ENCODE results near the gene RNF166. TPM values are rescaled to one million over a fixed set of nuclear protein-coding genes. Genes with fewer than 3 reads are reported as not detected.

Gene RNF166
- total RNA-seq, 1 donor from 2014 or later, result 50.6 TPM

DNA sequence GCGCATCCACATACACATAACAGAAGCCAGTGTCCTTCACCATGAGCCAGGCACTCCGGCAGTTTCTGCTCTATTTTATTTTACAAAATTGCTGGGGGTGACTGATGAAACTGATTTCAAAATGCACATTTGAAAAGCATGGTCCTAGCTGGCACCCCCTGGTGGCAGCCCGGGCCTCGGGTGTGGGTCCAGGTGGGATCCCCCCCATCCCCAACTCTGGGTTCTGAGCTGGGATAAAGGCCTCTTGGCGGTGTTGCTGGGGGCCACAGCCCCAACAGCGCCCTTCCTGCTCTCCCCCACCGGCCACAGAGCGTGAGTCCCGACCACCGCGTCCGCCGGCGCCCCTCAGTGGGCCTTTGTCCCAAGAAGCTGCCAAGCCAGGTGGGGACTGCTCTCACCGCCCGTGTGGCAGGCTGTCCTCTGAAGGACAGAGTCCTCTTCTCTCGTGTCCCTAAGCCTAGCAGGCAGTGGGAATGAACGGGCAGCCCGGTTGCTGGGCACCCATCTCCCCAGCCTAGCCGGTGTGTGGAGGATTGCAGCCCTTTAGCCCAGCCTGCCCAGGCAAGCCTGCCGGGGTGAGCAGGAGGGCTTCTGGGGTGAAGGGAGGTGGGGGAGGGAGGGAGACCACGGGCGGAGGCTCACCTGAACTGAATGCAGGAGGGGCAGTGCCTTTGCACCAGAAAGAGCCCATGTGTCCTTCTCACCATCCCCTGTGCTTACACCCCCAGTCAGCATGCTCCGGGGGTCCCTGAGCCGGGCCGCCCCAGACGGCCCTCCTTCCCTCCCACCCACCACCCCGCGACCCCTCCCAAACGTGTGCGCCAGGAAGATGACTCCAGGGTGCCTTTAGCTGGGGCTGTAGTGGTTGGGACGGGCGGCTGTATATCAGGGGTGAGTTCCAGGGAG is 20.8 kb downstream of the RNF166 start:
- ATAC-seq, result peak; percentile 1
- intact Hi-C loops (cut with DNase I), result no loop called here
- H3K4me3 ChIP-seq, result peak overlapping the region; percentile 60
- H3K36me3 ChIP-seq, result no peaks in the 10 kb centered on the region
- H3K27me3 ChIP-seq, result peaks cover 10% of the 10 kb centered on the region
- peak overlapping the region; percentile 11 for H3K27ac ChIP-seq
- H3K4me1 ChIP-seq, result peaks cover 30% of the 10 kb centered on the region
- H3K9me3 ChIP-seq, result no peaks in the 10 kb centered on the region
- DNase-seq, result peak; percentile 75
- TF ChIP-seq, protein P1, sequence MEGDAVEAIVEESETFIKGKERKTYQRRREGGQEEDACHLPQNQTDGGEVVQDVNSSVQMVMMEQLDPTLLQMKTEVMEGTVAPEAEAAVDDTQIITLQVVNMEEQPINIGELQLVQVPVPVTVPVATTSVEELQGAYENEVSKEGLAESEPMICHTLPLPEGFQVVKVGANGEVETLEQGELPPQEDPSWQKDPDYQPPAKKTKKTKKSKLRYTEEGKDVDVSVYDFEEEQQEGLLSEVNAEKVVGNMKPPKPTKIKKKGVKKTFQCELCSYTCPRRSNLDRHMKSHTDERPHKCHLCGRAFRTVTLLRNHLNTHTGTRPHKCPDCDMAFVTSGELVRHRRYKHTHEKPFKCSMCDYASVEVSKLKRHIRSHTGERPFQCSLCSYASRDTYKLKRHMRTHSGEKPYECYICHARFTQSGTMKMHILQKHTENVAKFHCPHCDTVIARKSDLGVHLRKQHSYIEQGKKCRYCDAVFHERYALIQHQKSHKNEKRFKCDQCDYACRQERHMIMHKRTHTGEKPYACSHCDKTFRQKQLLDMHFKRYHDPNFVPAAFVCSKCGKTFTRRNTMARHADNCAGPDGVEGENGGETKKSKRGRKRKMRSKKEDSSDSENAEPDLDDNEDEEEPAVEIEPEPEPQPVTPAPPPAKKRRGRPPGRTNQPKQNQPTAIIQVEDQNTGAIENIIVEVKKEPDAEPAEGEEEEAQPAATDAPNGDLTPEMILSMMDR (IDR thresholded peaks at IDR 0.05), result peak; percentile 57

DNA sequence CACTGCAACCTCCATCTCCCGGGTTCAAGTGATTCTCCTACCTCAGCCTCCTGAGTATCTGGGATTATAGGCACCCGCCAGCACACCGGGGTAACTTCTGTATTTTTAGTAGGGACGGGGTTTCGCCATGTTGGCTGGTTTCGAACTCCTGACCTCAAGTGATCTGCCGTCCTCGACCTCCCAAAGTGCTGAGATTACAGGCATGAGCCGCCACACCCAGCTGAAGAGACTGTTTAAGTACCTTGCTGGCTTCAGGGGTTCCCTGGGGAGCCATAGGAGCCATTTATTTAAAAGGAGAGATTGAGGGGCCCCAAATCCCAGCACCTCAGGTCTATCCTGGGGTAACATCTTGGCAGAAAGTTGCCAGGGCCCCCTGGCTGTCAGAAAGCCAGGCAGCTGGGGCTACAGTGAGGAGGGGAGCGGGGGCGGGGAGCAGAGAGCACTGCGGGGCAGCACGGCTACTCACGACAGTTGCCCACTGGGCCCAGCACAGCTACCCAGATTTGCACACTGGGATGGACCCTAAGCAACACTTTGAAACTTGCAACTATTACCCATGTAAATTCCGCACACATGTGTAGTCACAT is 21.5 kb downstream of the RNF166 start:
- H3K4me3 ChIP-seq, result peak overlapping the region; percentile 60
- ATAC-seq (no peak), DNase-seq (no peak)
- H3K36me3 ChIP-seq, result no peaks in the 10 kb centered on the region
- no peaks in the 10 kb centered on the region for H3K9me3 ChIP-seq
- TF ChIP-seq, protein P1 (IDR thresholded peaks at IDR 0.05), result no peak
- intact Hi-C loops (cut with DNase I), result no loop called here
- H3K27ac ChIP-seq, result no peak overlapping the region
- peaks cover 30% of the 10 kb centered on the region for H3K4me1 ChIP-seq
- H3K27me3 ChIP-seq, result peaks cover 10% of the 10 kb centered on the region

DNA sequence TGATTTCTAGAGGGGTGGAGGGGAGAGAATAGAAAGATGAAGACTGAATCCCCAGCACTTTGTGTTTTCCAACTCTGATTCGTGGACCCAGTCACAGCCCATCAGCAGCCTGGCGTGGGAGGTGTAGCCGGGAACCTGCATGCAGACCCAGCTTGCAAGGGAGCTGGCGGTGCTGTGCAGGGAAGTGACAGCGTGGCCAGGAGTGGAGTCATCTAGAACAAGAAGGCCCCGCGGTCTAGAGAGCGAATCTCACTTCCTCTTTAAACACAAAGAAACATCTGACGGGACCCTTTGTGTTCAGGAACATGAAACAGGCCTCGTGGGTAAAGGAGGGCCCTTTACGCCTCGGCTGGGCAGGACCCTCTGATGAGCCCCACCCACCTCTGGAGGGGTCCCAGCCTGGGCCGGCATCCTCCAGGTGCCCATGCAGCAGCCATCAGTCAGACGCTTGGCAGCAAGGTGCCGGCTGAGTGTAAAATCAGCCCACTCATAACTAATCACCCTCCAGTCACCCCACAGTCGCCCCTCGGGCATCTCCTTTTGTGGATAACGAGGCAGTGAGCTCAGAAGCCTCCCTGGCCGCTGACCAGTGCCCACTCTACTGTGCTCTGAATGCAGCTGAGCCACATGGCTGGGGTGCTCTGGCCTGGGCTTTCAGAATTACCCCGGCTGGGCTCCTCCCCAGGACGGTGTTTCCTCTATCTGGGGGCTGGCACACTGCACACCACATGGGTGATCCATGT is 24.3 kb downstream of the RNF166 start:
- H3K9me3 ChIP-seq, result no peaks in the 10 kb centered on the region
- peaks cover 5% of the 10 kb centered on the region for H3K27me3 ChIP-seq
- ATAC-seq (peak; percentile 46), DNase-seq (peak; percentile 81)
- peak overlapping the region; percentile 77 for H3K27ac ChIP-seq
- H3K4me3 ChIP-seq, result no peak overlapping the region
- H3K36me3 ChIP-seq, result no peaks in the 10 kb centered on the region
- peaks cover 24% of the 10 kb centered on the region for H3K4me1 ChIP-seq
- intact Hi-C loops (cut with DNase I), result no loop called here
- TF ChIP-seq, protein P1 (IDR thresholded peaks at IDR 0.05), result no peak

DNA sequence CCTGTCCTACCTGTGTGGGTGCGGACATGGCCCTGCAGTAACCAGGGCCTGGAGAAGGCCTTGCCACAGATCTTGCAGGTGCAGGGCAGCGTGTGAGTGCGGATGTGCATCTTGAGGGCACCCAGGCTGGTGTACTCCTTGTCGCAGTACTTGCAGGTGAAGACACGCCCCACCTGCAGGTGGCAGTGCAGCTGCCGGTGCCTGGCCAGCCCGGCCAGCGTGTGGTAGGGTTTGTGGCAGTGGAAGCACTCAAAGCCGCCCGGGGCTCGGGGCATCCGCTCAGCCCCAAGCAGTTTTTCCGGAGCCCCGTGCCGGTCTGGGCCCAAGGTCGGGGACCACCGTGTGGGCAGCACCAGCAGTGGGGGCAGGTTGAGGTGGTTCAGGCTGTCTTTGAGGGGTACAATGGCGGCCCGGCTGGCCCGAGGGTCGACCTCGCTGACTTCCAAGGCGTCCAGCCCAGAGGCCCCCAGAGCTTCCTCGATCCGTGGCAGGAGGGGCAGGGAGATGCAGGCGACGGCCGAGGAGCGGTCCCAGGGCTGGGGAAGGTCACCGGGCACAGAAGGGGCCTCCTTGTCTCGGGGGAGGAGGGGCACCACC is 25.0 kb downstream of the RNF166 start:
- DNase-seq, result no peak
- peak overlapping the region; percentile 60 for H3K27ac ChIP-seq
- no peaks in the 10 kb centered on the region for H3K9me3 ChIP-seq
- ATAC-seq, result peak; percentile 41
- TF ChIP-seq, protein P1 (IDR thresholded peaks at IDR 0.05), result peak; percentile 43
- H3K4me3 ChIP-seq, result no peak overlapping the region
- intact Hi-C loops (cut with DNase I), result no loop called here
- no peaks in the 10 kb centered on the region for H3K36me3 ChIP-seq
- peaks cover 18% of the 10 kb centered on the region for H3K4me1 ChIP-seq
- peaks cover 5% of the 10 kb centered on the region for H3K27me3 ChIP-seq

DNA sequence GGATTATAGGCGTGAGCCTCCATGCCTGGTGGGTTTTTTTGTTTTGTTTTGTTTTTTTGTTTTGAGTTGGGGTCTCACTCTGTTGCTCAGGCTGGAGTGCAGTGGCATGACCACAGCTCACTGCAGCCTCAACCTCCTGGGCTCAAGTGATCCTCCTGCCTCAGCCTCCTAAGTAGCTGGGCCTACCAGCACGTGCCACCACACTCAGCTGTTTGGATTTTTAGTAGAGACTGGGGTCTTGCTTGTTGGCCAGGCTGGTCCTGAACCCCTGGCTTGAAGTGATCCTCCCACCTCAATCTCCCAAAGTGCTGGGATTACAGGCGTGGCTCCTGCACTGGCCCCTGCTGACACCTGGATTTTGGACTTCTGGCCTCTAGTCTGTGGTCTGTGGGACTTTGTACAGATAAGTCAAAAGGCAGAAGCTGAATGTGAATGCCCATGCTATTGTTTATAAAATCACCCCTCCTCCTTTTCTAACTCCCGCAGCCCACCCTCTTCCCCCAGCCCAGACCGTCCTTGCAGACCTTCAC is 25.6 kb downstream of the RNF166 start:
- Histone ChIP-seq H3K27ac (no peak overlapping the region), H3K9me3 (no peaks in the 10 kb centered on the region), H3K4me3 (no peak overlapping the region), H3K27me3 (peaks cover 5% of the 10 kb centered on the region), H3K4me1 (peaks cover 12% of the 10 kb centered on the region), H3K36me3 (no peaks in the 10 kb centered on the region)
- DNase-seq (no peak), ATAC-seq (no peak)
- intact Hi-C loops (cut with DNase I), result no loop called here
- TF ChIP-seq, protein P1 (IDR thresholded peaks at IDR 0.05), result no peak
